Lower leg skin (tissue), 3 donors: Measurements from ENCODE around the gene FAM8A1.

Source experiments
- CTCF ChIP-seq, 3 donors: fragments of 450-650 bp; IDR thresholded peaks; one replicate each; pipeline ENCODE4 v1.5.1; 2016; ENCODE audit warnings: antibody characterized with exemption in 3 of 3, mild to moderate bottlenecking in 3 of 3, moderate library complexity in 2 of 3
- POLR2A ChIP-seq, 2 donors: fragments of 450-650 bp; IDR thresholded peaks; one replicate each; pipeline ENCODE4 v1.6.1; 2016 to 2017; ENCODE audit warnings: antibody characterized with exemption in 2 of 2, mild to moderate bottlenecking in 1 of 2, moderate library complexity in 1 of 2

- TF ChIP-seq CTCF (IDR thresholded peaks at IDR 0.05) (no peak), POLR2A (IDR thresholded peaks at IDR 0.05) (no peak)
Measured at GRCh38 chr6:17632934-17633333, 32.8 kb downstream of the FAM8A1 start.
